Calu3 (cell line): ENCODE data around the gene PLPP3. TPM values are rescaled to one million over a fixed set of nuclear protein-coding genes. Genes with fewer than 3 reads are reported as not detected.
A peak's percentile ranks its signal among the peaks of the same experiment; 100 is the strongest.

Experiments
- BruUV-seq: library from RNA; stranded (reverse); fragments of 400-500 nt; replicated peaks from 2 replicates; lab custom pipeline; 2021; lab: Mats Ljungman, UMichigan
- CTCF ChIA-PET: fragments of 300-600 bp; sonication (Branson Sonifier 250); formaldehyde crosslinking; loops from one replicate; lab custom pipeline; 2022; ENCODE audit warnings: antibody characterized with exemption; lab: Charles Lee
- DNase-seq: peaks from one replicate; pipeline ENCODE4 v3.0.0; 2022
- H3K27ac Mint-ChIP-seq: one replicate; pipeline ENCODE4 v1.8.0; 2022; ENCODE audit warnings: mixed read lengths; ENCODE audit not compliant: unreplicated experiment
- H3K27me3 Mint-ChIP-seq: one replicate; pipeline ENCODE4 v1.8.0; 2022; ENCODE audit warnings: mixed read lengths; ENCODE audit not compliant: unreplicated experiment
- H3K36me3 Mint-ChIP-seq: one replicate; pipeline ENCODE4 v1.8.0; 2022; ENCODE audit warnings: mild to moderate bottlenecking, moderate library complexity, mixed read lengths; ENCODE audit not compliant: insufficient read depth, unreplicated experiment
- H3K4me1 Mint-ChIP-seq: one replicate; pipeline ENCODE4 v1.8.0; 2022; ENCODE audit warnings: mild to moderate bottlenecking, low read depth, mixed read lengths; ENCODE audit not compliant: unreplicated experiment
- H3K4me3 Mint-ChIP-seq: one replicate; pipeline ENCODE4 v1.8.0; 2022; ENCODE audit warnings: mild to moderate bottlenecking, low read depth, moderate library complexity, mixed read lengths; ENCODE audit not compliant: unreplicated experiment
- H3K9me3 Mint-ChIP-seq: one replicate; pipeline ENCODE4 v1.8.0; 2022; ENCODE audit warnings: low read depth, mixed read lengths; ENCODE audit not compliant: unreplicated experiment
- CTCF ChIP-seq: fragments of 200-600 bp; IDR thresholded peaks from one replicate; pipeline ENCODE4 v1.8.0; 2022; ENCODE audit warnings: antibody characterized with exemption; ENCODE audit not compliant: unreplicated experiment
- intact Hi-C: fragments of 100-400 bp; cut with micrococcal nuclease; formaldehyde crosslinking; loops from one replicate; pipeline ENCODE4 v1.10.0; 2022; ENCODE audit not compliant: unreplicated experiment
- total RNA-seq: library from RNA; stranded (reverse); gene quantifications from 2 replicates; pipeline ENCODE4 v1.2.3, GENCODE V29; 2022

PLPP3 gene
- total RNA-seq, 1 experiment from 2014 or later = 18.9 TPM

- no peaks in the 10 kb centered on the region for H3K27me3 Mint-ChIP-seq
- intact Hi-C loops = loop anchor here (10.0 kb wide), 1 partner anchor 194 kb away; no protein-coding TSS in a partner anchor
- TF ChIP-seq CTCF = no peak
- H3K9me3 Mint-ChIP-seq = no peaks in the 10 kb centered on the region
- peaks cover 5% of the 10 kb centered on the region for H3K36me3 Mint-ChIP-seq
- CTCF ChIA-PET = interaction anchor here (0.8 kb wide), 1 partner anchor 106 kb away, joined by 3 read pairs; no protein-coding TSS in a partner anchor
- H3K4me1 Mint-ChIP-seq = peaks cover 18% of the 10 kb centered on the region
- no TSS peak for BruUV-seq
- DNase-seq = no peak
- no peak overlapping the region for H3K27ac Mint-ChIP-seq
- H3K4me3 Mint-ChIP-seq = no peak overlapping the region
These were observed 100.6 kb downstream of the PLPP3 start for GRCh38 chr1:56478734-56479133.

- peak; percentile 52 for DNase-seq
- Mint-ChIP-seq H3K27ac (no peak overlapping the region), H3K4me1 (peaks cover 10% of the 10 kb centered on the region), H3K27me3 (no peaks in the 10 kb centered on the region), H3K4me3 (peak overlapping the region; percentile 68), H3K36me3 (peaks cover 5% of the 10 kb centered on the region), H3K9me3 (no peaks in the 10 kb centered on the region)
- no peak for TF ChIP-seq CTCF
- intact Hi-C loops = loop anchor here (10.0 kb wide), 1 partner anchor 193 kb away; no protein-coding TSS in a partner anchor
- CTCF ChIA-PET = interaction anchor here (0.6 kb wide), 1 partner anchor 205 kb away, joined by 3 read pairs; no protein-coding TSS in a partner anchor
- BruUV-seq = no TSS peak
These were observed 101.9 kb downstream of the PLPP3 start for GRCh38 chr1:56477164-56478111.

- DNase-seq = no peak
- intact Hi-C loops = loop anchor here (5.0 to 10.0 kb wide), 3 partner anchors 66 to 189 kb away; partner anchors contain the start of gene PLPP3
- H3K36me3 Mint-ChIP-seq = peaks cover 5% of the 10 kb centered on the region
These were observed 105.6 kb downstream of the PLPP3 start for GRCh38 chr1:56473582-56474270.

More at GRCh38 chr1:56473582-56474270, 105.6 kb downstream of the PLPP3 start:
- Mint-ChIP-seq H3K4me1 (peaks cover 28% of the 10 kb centered on the region), H3K27ac (no peak overlapping the region), H3K4me3 (no peak overlapping the region), H3K9me3 (no peaks in the 10 kb centered on the region), H3K27me3 (no peaks in the 10 kb centered on the region)
- no peak for TF ChIP-seq CTCF
- CTCF ChIA-PET = no interaction called here
- no TSS peak for BruUV-seq
